Nephron (organoid): ENCODE measurements around the gene ABR.

Source experiments
- H3K27ac Mint-ChIP-seq, 3 experiments: 2 replicates each; pipeline ENCODE4 v1.8.0; 2020; ENCODE audit warnings: mixed read lengths in 3 of 3, mild to moderate bottlenecking in 2 of 3, moderate library complexity in 1 of 3
- H3K27me3 Mint-ChIP-seq: 2 replicates; pipeline ENCODE4 v1.8.0; 2021; ENCODE audit warnings: low read depth, mild to moderate bottlenecking, moderate library complexity, mixed read lengths
- H3K36me3 Mint-ChIP-seq: 2 replicates; pipeline ENCODE4 v1.8.0; 2020; ENCODE audit warnings: low read depth, mixed read lengths
- H3K4me1 Mint-ChIP-seq: 2 replicates; pipeline ENCODE4 v1.8.0; 2020; ENCODE audit warnings: mixed read lengths
- H3K4me3 Mint-ChIP-seq, 3 experiments: 2 replicates each; pipeline ENCODE4 v1.8.0; 2020; ENCODE audit warnings: mild to moderate bottlenecking in 3 of 3, mixed read lengths in 3 of 3, moderate library complexity in 2 of 3
- H3K9me3 Mint-ChIP-seq: 2 replicates; pipeline ENCODE4 v1.8.0; 2020; ENCODE audit warnings: mixed read lengths
- CTCF ChIP-seq, 3 experiments: fragments of 200-600 bp; sonication (generic); IDR thresholded peaks; one replicate each; pipeline ENCODE4 v1.5.0; 2021; ENCODE audit warnings: antibody characterized with exemption in 3 of 3; ENCODE audit not compliant: unreplicated experiment in 3 of 3

Gene ABR

GRCh38 chr17:1181753-1182137 is 2.0 kb upstream of the ABR start:
- peaks cover 47% of the 10 kb centered on the region for H3K4me1 Mint-ChIP-seq
- H3K27ac Mint-ChIP-seq, result peak overlapping the region in 2 of 3 experiments; percentile 56 to 64
- no peak for TF ChIP-seq CTCF (IDR thresholded peaks at IDR 0.05; ENCODE audit: unreplicated experiment in 3 of 3)
- no peaks in the 10 kb centered on the region for H3K36me3 Mint-ChIP-seq
- H3K27me3 Mint-ChIP-seq, result peaks cover 27% of the 10 kb centered on the region
- peak overlapping the region; percentile 63 to 80 (median 76) for H3K4me3 Mint-ChIP-seq
- no peaks in the 10 kb centered on the region for H3K9me3 Mint-ChIP-seq

GRCh38 chr17:1180958-1181752 is 1.4 kb upstream of the ABR start:
- H3K9me3 Mint-ChIP-seq, result no peaks in the 10 kb centered on the region
- peaks cover 42% of the 10 kb centered on the region for H3K4me1 Mint-ChIP-seq
- peak overlapping the region in 2 of 3 experiments; percentile 56 to 64 for H3K27ac Mint-ChIP-seq
- peak overlapping the region; percentile 62 to 80 (median 63) for H3K4me3 Mint-ChIP-seq
- peaks cover 22% of the 10 kb centered on the region for H3K27me3 Mint-ChIP-seq
- H3K36me3 Mint-ChIP-seq, result no peaks in the 10 kb centered on the region
- no peak for TF ChIP-seq CTCF (IDR thresholded peaks at IDR 0.05; ENCODE audit: unreplicated experiment in 3 of 3)

GRCh38 chr17:1179112-1179817 is 516 bp downstream of the ABR start:
- no peak for TF ChIP-seq CTCF (IDR thresholded peaks at IDR 0.05; ENCODE audit: unreplicated experiment in 3 of 3)
- H3K36me3 Mint-ChIP-seq, result peaks cover 4% of the 10 kb centered on the region
- peaks cover 24% of the 10 kb centered on the region for H3K27me3 Mint-ChIP-seq
- H3K9me3 Mint-ChIP-seq, result no peaks in the 10 kb centered on the region
- no peak overlapping the region for H3K27ac Mint-ChIP-seq
- H3K4me3 Mint-ChIP-seq, result peak overlapping the region; percentile 84 to 87 (median 86)
- peaks cover 45% of the 10 kb centered on the region for H3K4me1 Mint-ChIP-seq

GRCh38 chr17:1177016-1177700 is 2.6 kb downstream of the ABR start:
- Mint-ChIP-seq H3K4me3 (peak overlapping the region; percentile 84 to 87 (median 86)), H3K36me3 (peaks cover 4% of the 10 kb centered on the region), H3K27ac (peak overlapping the region; percentile 46 to 82 (median 64)), H3K9me3 (no peaks in the 10 kb centered on the region), H3K4me1 (peaks cover 45% of the 10 kb centered on the region), H3K27me3 (peaks cover 26% of the 10 kb centered on the region)
- TF ChIP-seq CTCF (IDR thresholded peaks at IDR 0.05; ENCODE audit: unreplicated experiment in 3 of 3), result no peak

- Mint-ChIP-seq H3K36me3 (peaks cover 4% of the 10 kb centered on the region), H3K9me3 (no peaks in the 10 kb centered on the region), H3K4me1 (peaks cover 47% of the 10 kb centered on the region), H3K27ac (peak overlapping the region; percentile 44 to 83 (median 48)), H3K27me3 (peaks cover 22% of the 10 kb centered on the region), H3K4me3 (peak overlapping the region in 2 of 3 experiments; percentile 9 to 59)
- TF ChIP-seq CTCF (IDR thresholded peaks at IDR 0.05; ENCODE audit: unreplicated experiment in 3 of 3), result no peak
Measured at GRCh38 chr17:1174263-1174880, 5.4 kb downstream of the ABR start.
